Transverse colon (tissue), 4 donors: ENCODE measurements around the gene NOX4. TPM values are rescaled to one million over a fixed set of nuclear protein-coding genes. Genes with fewer than 3 reads are reported as not detected.
"Not testable (repeated sequence)": the region's sequence is repeated elsewhere in the genome, so short reads cannot be mapped to it uniquely, and the experiment has no call there.

Source experiments
- DNase-seq: peaks from one replicate; pipeline ENCODE4 v3.0.0-alpha.2; 2019
- H3K27ac ChIP-seq, 4 donors: fragments of 200-600 bp; sonication (generic); 2 replicates each; pipeline ENCODE4 v1.5.1; 2016 to 2018; ENCODE audit warnings: inconsistent platforms in 4 of 4
- H3K27me3 ChIP-seq: fragments of 200-600 bp; sonication (generic); 2 replicates; pipeline ENCODE4 v1.5.1; 2017; ENCODE audit warnings: inconsistent platforms
- H3K36me3 ChIP-seq, 4 donors: fragments of 200-600 bp; sonication (generic); 2 replicates each; pipeline ENCODE4 v1.5.1; 2017 to 2019; ENCODE audit warnings: inconsistent platforms in 4 of 4
- H3K4me1 ChIP-seq, 4 donors: fragments of 200-600 bp; sonication (generic); 2 replicates each; pipeline ENCODE4 v1.5.1; 2017 to 2020; ENCODE audit warnings: inconsistent platforms in 4 of 4
- H3K4me3 ChIP-seq, 4 donors: fragments of 200-600 bp; sonication (generic); 1 replicate in 1 of 4; 2 replicates in 3 of 4; pipeline versions ENCODE4 v1.5.1 to v1.6.1; 2017 to 2019; ENCODE audit warnings: inconsistent platforms in 4 of 4
- H3K9me3 ChIP-seq, 2 donors: fragments of 200-600 bp; sonication (generic); 2 replicates each; pipeline ENCODE4 v1.5.1; 2017 to 2019; ENCODE audit warnings: inconsistent platforms in 2 of 2
- CTCF ChIP-seq, 5 experiments: fragments of 200-600 bp in 3 of 5; fragments of 450-650 bp in 2 of 5; sonication (generic) in 3 of 5; IDR thresholded peaks; 1 replicate in 2 of 5; 2 replicates in 3 of 5; pipeline ENCODE4 v1.5.1; 2016 to 2017; ENCODE audit warnings: antibody characterized with exemption in 5 of 5, inconsistent platforms in 3 of 5, mild to moderate bottlenecking in 2 of 5, moderate library complexity in 1 of 5
- EP300 ChIP-seq: sonication (generic); formaldehyde crosslinking; IDR thresholded peaks from one replicate; pipeline ENCODE4 v1.6.1; 2017; ENCODE audit warnings: antibody characterized with exemption, low read depth
- POLR2A ChIP-seq: fragments of 450-650 bp; IDR thresholded peaks from one replicate; pipeline ENCODE4 v1.6.1; 2016; ENCODE audit warnings: antibody characterized with exemption, mild to moderate bottlenecking, moderate library complexity
- POLR2AphosphoS5 ChIP-seq, 3 donors: sonication (generic); formaldehyde crosslinking; IDR thresholded peaks; one replicate each; pipeline ENCODE4 v1.6.1; 2016; ENCODE audit warnings: antibody characterized with exemption in 3 of 3
- WGBS, 2 donors: methylation state at CpG; one replicate each; pipeline ENCODE4 v1.1.5; 2018; ENCODE audit warnings: low coverage in 1 of 2; 5-methylcytosine and 5-hydroxymethylcytosine counted together
- in situ Hi-C, 4 donors: fragments of 200-750 bp; cut with MboI; loops; one replicate each; pipeline versions ENCODE4 v1.15.0 to v1.15.1; 2017; ENCODE audit warnings: low sequenced_read_pairs in 3 of 4, low pct_ligation_motif_present in 1 of 4, low pct_unique_long_range_greater_than_20kb in 1 of 4
- intact Hi-C: fragments of 100-400 bp; cut with DNase I; formaldehyde crosslinking; loops from one replicate; pipeline ENCODE4 v1.15.1; 2023; ENCODE audit warnings: low total_unique reads
- total RNA-seq, 4 donors: library from RNA; depleted of rRNA; stranded (reverse); fragments of >200 nt; gene quantifications; one replicate each; pipeline ENCODE4 v1.1.0, GENCODE V29; 2016

NOX4 gene
- total RNA-seq, 4 donors from 2014 or later, result 2.6 to 3.0 (median 2.9) TPM; not detected in 1

GRCh38 chr11:89295023-89295422 lies 196.2 kb downstream of the NOX4 start:
- H3K27ac ChIP-seq, in situ Hi-C loops, H3K9me3 ChIP-seq, DNase-seq, intact Hi-C loops, H3K4me3 ChIP-seq, H3K4me1 ChIP-seq, H3K27me3 ChIP-seq, H3K36me3 ChIP-seq: not testable (repeated sequence)
- WGBS, 2 donors, result 96% methylated on average over 7 of the region's 7 CpGs; no CpG with 5 or more reads in 1 of the 2 donors

GRCh38 chr11:89293965-89294679 lies 197.1 kb downstream of the NOX4 start:
- Histone ChIP-seq H3K27ac (no peak overlapping the region), H3K4me3 (no peak overlapping the region), H3K4me1 (no peaks in the 10 kb centered on the region), H3K36me3 (no peaks in the 10 kb centered on the region), H3K9me3 (no peaks in the 10 kb centered on the region), H3K27me3 (no peaks in the 10 kb centered on the region)
- 37 to 61% methylated on average over 4 to 18 of the region's 18 CpGs for WGBS, 2 donors
- TF ChIP-seq EP300, result no peak
- TF ChIP-seq POLR2A, result no peak
- no peak for TF ChIP-seq CTCF (IDR thresholded peaks at IDR 0.05)
- no peak for TF ChIP-seq POLR2AphosphoS5 (IDR thresholded peaks at IDR 0.05)
- no peak for DNase-seq
- intact Hi-C loops (no loop called here), in situ Hi-C loops (no loop called here)

- H3K4me3 ChIP-seq, result not testable (repeated sequence)
These were observed 203.2 kb downstream of the NOX4 start for GRCh38 chr11:89288004-89288403.

GRCh38 chr11:89286601-89287000 lies 204.6 kb downstream of the NOX4 start:
- H3K27ac ChIP-seq, H3K36me3 ChIP-seq, H3K27me3 ChIP-seq, H3K4me1 ChIP-seq, DNase-seq, intact Hi-C loops, H3K4me3 ChIP-seq, H3K9me3 ChIP-seq, in situ Hi-C loops: not testable (repeated sequence)
- WGBS, 2 donors, result 74 to 78% methylated on average over 1 of the region's 1 CpG

More at GRCh38 chr11:89288004-89288403, 203.2 kb downstream of the NOX4 start:
- H3K4me1 ChIP-seq, in situ Hi-C loops, intact Hi-C loops, H3K27ac ChIP-seq, DNase-seq, H3K36me3 ChIP-seq, H3K27me3 ChIP-seq, H3K9me3 ChIP-seq: not testable (repeated sequence)
- WGBS, 2 donors, result 86 to 96% methylated on average over 3 of the region's 3 CpGs

- H3K27ac ChIP-seq, DNase-seq, intact Hi-C loops, H3K4me3 ChIP-seq, H3K9me3 ChIP-seq, H3K36me3 ChIP-seq, H3K27me3 ChIP-seq, in situ Hi-C loops: not testable (repeated sequence)
- H3K4me1 ChIP-seq, result peaks cover 3 to 17% (median 9%) of the 10 kb centered on the region in 4 donors
- WGBS, 2 donors, result 20 to 77% methylated on average over 1 to 3 of the region's 3 CpGs
These were observed 210.0 kb downstream of the NOX4 start for GRCh38 chr11:89281032-89281677.

- TF ChIP-seq POLR2A (no peak), EP300 (no peak), POLR2AphosphoS5 (IDR thresholded peaks at IDR 0.05) (no peak), CTCF (IDR thresholded peaks at IDR 0.05) (no peak)
- Histone ChIP-seq H3K27me3 (no peaks in the 10 kb centered on the region), H3K36me3 (no peaks in the 10 kb centered on the region), H3K4me3 (no peak overlapping the region), H3K4me1 (peaks cover 3 to 17% (median 12%) of the 10 kb centered on the region in 4 donors), H3K9me3 (no peaks in the 10 kb centered on the region), H3K27ac (peak overlapping the region in 1 of 4 donors; percentile 13)
- intact Hi-C loops, result no loop called here
- peak; percentile 10 for DNase-seq
- 44 to 47% methylated on average over 1 of the region's 1 CpG for WGBS, 2 donors
- in situ Hi-C loops, result no loop called here
These were observed 212.0 kb downstream of the NOX4 start for GRCh38 chr11:89279176-89279575.
